Measurements from ENCODE around the gene SGTA.

Gene SGTA

DNA sequence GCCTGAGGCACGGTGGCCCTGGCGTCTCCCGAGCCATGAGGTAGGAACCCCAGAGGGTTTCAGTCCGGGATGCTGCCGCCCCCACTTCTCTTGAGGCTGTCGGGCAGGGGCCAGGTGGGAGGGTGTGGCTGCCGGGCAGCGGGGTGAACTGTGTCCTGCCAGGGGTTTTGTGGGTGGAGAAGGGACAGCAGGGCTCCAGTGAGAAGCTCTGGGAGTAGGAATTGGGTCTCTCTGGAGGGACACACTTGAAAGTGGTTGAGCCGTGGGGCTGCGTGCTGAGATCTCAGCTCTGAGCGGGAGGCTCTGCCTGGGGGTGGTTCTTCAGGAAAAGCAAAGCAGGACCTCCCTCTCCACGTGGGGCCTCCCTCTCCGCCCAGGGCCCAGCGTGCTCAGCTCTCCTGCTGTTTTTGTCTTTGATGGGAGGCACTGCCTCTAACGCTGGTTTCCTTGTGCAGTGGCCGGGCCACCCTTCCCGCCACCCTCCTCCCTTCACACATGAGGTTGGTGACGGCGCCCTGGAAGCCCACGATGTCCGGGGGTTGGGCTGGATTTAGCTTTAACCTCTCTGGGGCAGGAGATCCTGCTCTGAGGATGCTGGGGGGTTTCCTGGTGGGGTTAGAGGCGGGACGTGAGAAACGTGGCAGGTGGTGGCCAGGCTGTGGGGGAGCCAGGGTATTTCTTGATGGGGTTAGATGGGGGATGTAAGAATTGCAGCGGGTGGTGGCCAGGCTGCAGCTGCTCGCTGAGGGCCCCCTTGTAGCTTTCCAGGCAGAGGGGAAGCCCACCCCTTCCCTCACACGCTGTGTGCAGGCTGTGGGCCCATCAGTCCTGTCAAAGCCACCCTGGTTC is 21.3 kb upstream of the SGTA start:
- H2AFZ ChIP-seq (ENCODE audit: low read depth, low read length): no peak overlapping the region
- H3K9me3 ChIP-seq (ENCODE audit: insufficient read depth, low read length): no peaks in the 10 kb centered on the region
- H3K27ac ChIP-seq (ENCODE audit: low read length): no peak overlapping the region
- peaks cover 19% of the 10 kb centered on the region; the same call in 1 of the 2 replicates for H3K79me2 ChIP-seq (ENCODE audit: low read length)
- peaks cover 85% of the 10 kb centered on the region for H3K36me3 ChIP-seq (replicated peaks; ENCODE audit: low read depth, low read length)
- no peak overlapping the region for H3K4me2 ChIP-seq (ENCODE audit: low read length)
- TF ChIP-seq EZH2phosphoT487 (IDR thresholded peaks at IDR 0.05; ENCODE audit: low read depth) (no peak), CTCF (IDR thresholded peaks at IDR 0.05; ENCODE audit: low read depth, low read length) (no peak)
- no peak overlapping the region for H3K9ac ChIP-seq (ENCODE audit: low read length)
- H3K4me1 ChIP-seq (ENCODE audit: low read length): no peaks in the 10 kb centered on the region
- no peak overlapping the region for H3K4me3 ChIP-seq (ENCODE audit: low read length)
- H3K27me3 ChIP-seq (ENCODE audit: low read depth, low read length): no peaks in the 10 kb centered on the region
- peaks cover 6% of the 10 kb centered on the region for H4K20me1 ChIP-seq (ENCODE audit: insufficient read depth, low read length)

GRCh38 chr19:2803486-2804155 is 20.5 kb upstream of the SGTA start:
- H3K4me2 ChIP-seq (ENCODE audit: low read length): no peak overlapping the region
- H3K9me3 ChIP-seq (ENCODE audit: insufficient read depth, low read length): no peaks in the 10 kb centered on the region
- peaks cover 20% of the 10 kb centered on the region; the same call in 1 of the 2 replicates for H3K79me2 ChIP-seq (ENCODE audit: low read length)
- H3K4me3 ChIP-seq (ENCODE audit: low read length): no peak overlapping the region
- peaks cover 81% of the 10 kb centered on the region for H3K36me3 ChIP-seq (replicated peaks; ENCODE audit: low read depth, low read length)
- TF ChIP-seq CTCF (IDR thresholded peaks at IDR 0.05; ENCODE audit: low read depth, low read length): no peak
- TF ChIP-seq EZH2phosphoT487 (IDR thresholded peaks at IDR 0.05; ENCODE audit: low read depth): no peak
- peaks cover 6% of the 10 kb centered on the region for H4K20me1 ChIP-seq (ENCODE audit: insufficient read depth, low read length)
- H3K27ac ChIP-seq (ENCODE audit: low read length): no peak overlapping the region
- no peaks in the 10 kb centered on the region for H3K4me1 ChIP-seq (ENCODE audit: low read length)
- no peak overlapping the region for H2AFZ ChIP-seq (ENCODE audit: low read depth, low read length)
- H3K9ac ChIP-seq (ENCODE audit: low read length): no peak overlapping the region
- no peaks in the 10 kb centered on the region for H3K27me3 ChIP-seq (ENCODE audit: low read depth, low read length)

- H3K36me3 ChIP-seq (replicated peaks; ENCODE audit: low read depth, low read length): peaks cover 79% of the 10 kb centered on the region
- no peak overlapping the region for H3K9ac ChIP-seq (ENCODE audit: low read length)
Measured at GRCh38 chr19:2802826-2803225, 19.8 kb upstream of the SGTA start.

More at GRCh38 chr19:2802826-2803225, 19.8 kb upstream of the SGTA start:
- Histone ChIP-seq H3K27me3 (ENCODE audit: low read depth, low read length) (no peaks in the 10 kb centered on the region), H3K9me3 (ENCODE audit: insufficient read depth, low read length) (no peaks in the 10 kb centered on the region), H2AFZ (ENCODE audit: low read depth, low read length) (no peak overlapping the region), H3K4me1 (ENCODE audit: low read length) (no peaks in the 10 kb centered on the region), H3K79me2 (ENCODE audit: low read length) (peaks cover 22% of the 10 kb centered on the region; the same call in 1 of the 2 replicates), H4K20me1 (ENCODE audit: insufficient read depth, low read length) (peaks cover 6% of the 10 kb centered on the region), H3K27ac (ENCODE audit: low read length) (no peak overlapping the region), H3K4me3 (ENCODE audit: low read length) (no peak overlapping the region), H3K4me2 (ENCODE audit: low read length) (no peak overlapping the region)
- TF ChIP-seq CTCF (IDR thresholded peaks at IDR 0.05; ENCODE audit: low read depth, low read length) (no peak), EZH2phosphoT487 (IDR thresholded peaks at IDR 0.05; ENCODE audit: low read depth) (no peak)
